Natural killer cell (primary cell): Measurements from ENCODE around the gene MICAL2. TPM values are rescaled to one million over a fixed set of nuclear protein-coding genes. Genes with fewer than 3 reads are reported as not detected.
"Not testable (repeated sequence)": the region's sequence is repeated elsewhere in the genome, so short reads cannot be mapped to it uniquely, and the experiment has no call there.

Source experiments
- ATAC-seq, 3 donors: fragments of 150-1000 bp in 2 of 3; fragments of 200-7000 bp in 1 of 3; cut with Tn5 transposase; 1 replicate in 1 of 3; 2 replicates in 2 of 3; pipeline ENCODE4 v1.10.0; 2021; ENCODE audit warnings: mild to moderate bottlenecking in 2 of 3, moderate library complexity in 2 of 3
- DNase-seq, 2 donors: peaks; one replicate each; pipeline versions ENCODE4 v3.0.0 to v3.0.0-alpha.2; 2013 to 2021; ENCODE audit warnings: mixed read lengths in 1 of 2
- H3K27ac ChIP-seq: one replicate; pipeline ENCODE4 v1.5.1; 2013; ENCODE audit warnings: mild to moderate bottlenecking, low read length
- H3K27me3 ChIP-seq: one replicate; pipeline ENCODE4 v1.6.1; 2013; ENCODE audit warnings: low read length; ENCODE audit not compliant: control insufficient read depth, insufficient read depth
- H3K36me3 ChIP-seq: one replicate; pipeline ENCODE4 v1.6.1; 2013; ENCODE audit warnings: low read length; ENCODE audit not compliant: control insufficient read depth, insufficient read depth
- H3K4me1 ChIP-seq: one replicate; pipeline ENCODE4 v1.6.1; 2013; ENCODE audit warnings: low read length; ENCODE audit not compliant: control insufficient read depth, insufficient read depth
- H3K4me3 ChIP-seq: one replicate; pipeline ENCODE4 v1.5.1; 2013; ENCODE audit warnings: low read length
- H3K9me3 ChIP-seq: one replicate; pipeline ENCODE4 v1.6.1; 2013; ENCODE audit warnings: low read length; ENCODE audit not compliant: control insufficient read depth, insufficient read depth
- H3K27ac Mint-ChIP-seq, 2 donors: one replicate each; pipeline ENCODE4 v1.8.0; 2022; ENCODE audit warnings: mild to moderate bottlenecking in 2 of 2, mixed read lengths in 2 of 2, moderate library complexity in 1 of 2
- H3K27me3 Mint-ChIP-seq, 2 donors: one replicate each; pipeline ENCODE4 v1.8.0; 2022; ENCODE audit warnings: low read depth in 2 of 2, mixed read lengths in 2 of 2
- H3K36me3 Mint-ChIP-seq: one replicate; pipeline ENCODE4 v1.8.0; 2022; ENCODE audit warnings: mixed read lengths
- H3K4me1 Mint-ChIP-seq, 2 donors: one replicate each; pipeline ENCODE4 v1.8.0; 2022; ENCODE audit warnings: mixed read lengths in 2 of 2
- H3K4me3 Mint-ChIP-seq: one replicate; pipeline ENCODE4 v1.8.0; 2022; ENCODE audit warnings: mild to moderate bottlenecking, moderate library complexity, mixed read lengths
- H3K9me3 Mint-ChIP-seq, 2 donors: one replicate each; pipeline ENCODE4 v1.8.0; 2022; ENCODE audit warnings: mixed read lengths in 2 of 2
- WGBS: methylation state at CpG from one replicate; pipeline ENCODE4 v1.1.7; 2013; ENCODE audit warnings: missing lambda C conversion rate; ENCODE audit not compliant: insufficient coverage; 5-methylcytosine and 5-hydroxymethylcytosine counted together
- intact Hi-C: fragments of 100-400 bp; cut with micrococcal nuclease; formaldehyde crosslinking; loops from one replicate; pipeline ENCODE4 v1.14.2; 2022
- total RNA-seq, 4 donors: library from RNA; stranded (reverse); fragments of 120-200 nt in 1 of 4; gene quantifications; one replicate each; pipeline versions ENCODE4 v1.2.3 to v1.2.4, GENCODE V29; 2013 to 2022
- TF ChIP-seq, protein P1 (sequence below): fragments of 200-600 bp; IDR thresholded peaks from one replicate; pipeline ENCODE4 v1.8.0; 2022; ENCODE audit warnings: antibody characterized with exemption

MICAL2 gene
- total RNA-seq, 3 donors from 2014 or later (not counting 1 experiment from before 2014, with no cell fraction given) = 54.6 to 68.6 (median 57.4) TPM

DNA sequence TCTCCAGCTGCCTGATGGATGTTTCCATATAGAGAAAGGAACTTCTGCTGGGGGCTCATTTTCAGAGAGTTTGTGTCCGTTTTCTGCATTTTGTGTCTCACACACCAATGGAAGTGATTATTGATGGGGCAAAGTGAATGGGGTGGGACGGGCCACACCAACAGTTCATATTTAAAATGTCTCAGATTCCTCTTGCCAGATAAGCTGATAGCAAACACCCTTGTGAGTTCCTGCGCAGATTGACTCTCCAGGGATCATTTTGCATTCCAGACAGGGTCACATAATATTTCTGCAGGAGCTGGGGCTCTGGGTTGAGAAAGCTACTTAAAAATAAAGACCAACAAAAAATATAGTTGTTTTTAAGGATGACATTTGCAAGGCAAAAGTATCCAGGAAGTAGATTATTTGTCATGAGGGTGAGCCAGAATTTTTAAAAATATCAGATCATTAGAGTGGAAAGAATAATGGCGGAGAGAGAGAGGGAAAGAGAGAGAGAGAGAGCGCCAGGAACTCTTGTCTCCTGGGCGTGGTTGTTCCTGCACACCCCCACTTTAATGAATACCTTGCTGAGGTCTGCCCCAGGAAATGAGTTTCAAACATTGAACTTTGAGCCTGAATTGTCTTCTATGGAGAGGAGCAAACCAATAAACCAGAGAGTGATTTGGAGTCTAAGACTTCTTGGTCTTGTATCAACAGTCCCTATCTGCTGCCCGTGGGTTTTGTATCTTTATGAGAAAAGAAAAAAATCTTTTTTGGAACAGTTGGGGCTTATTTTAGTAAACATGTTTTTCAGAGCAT lies 33.3 kb downstream of the MICAL2 start:
- H3K27me3 Mint-ChIP-seq = no peaks in the 10 kb centered on the region
- no peaks in the 10 kb centered on the region for H3K27me3 ChIP-seq
- no peak overlapping the region for H3K27ac Mint-ChIP-seq
- H3K9me3 Mint-ChIP-seq = no peaks in the 10 kb centered on the region
- H3K4me1 Mint-ChIP-seq = peaks cover 31 to 36% of the 10 kb centered on the region in 2 donors
- ATAC-seq = no peak
- H3K4me3 ChIP-seq = no peak overlapping the region
- no peaks in the 10 kb centered on the region for H3K36me3 Mint-ChIP-seq
- peaks cover 4% of the 10 kb centered on the region for H3K4me1 ChIP-seq
- TF ChIP-seq, protein P1, sequence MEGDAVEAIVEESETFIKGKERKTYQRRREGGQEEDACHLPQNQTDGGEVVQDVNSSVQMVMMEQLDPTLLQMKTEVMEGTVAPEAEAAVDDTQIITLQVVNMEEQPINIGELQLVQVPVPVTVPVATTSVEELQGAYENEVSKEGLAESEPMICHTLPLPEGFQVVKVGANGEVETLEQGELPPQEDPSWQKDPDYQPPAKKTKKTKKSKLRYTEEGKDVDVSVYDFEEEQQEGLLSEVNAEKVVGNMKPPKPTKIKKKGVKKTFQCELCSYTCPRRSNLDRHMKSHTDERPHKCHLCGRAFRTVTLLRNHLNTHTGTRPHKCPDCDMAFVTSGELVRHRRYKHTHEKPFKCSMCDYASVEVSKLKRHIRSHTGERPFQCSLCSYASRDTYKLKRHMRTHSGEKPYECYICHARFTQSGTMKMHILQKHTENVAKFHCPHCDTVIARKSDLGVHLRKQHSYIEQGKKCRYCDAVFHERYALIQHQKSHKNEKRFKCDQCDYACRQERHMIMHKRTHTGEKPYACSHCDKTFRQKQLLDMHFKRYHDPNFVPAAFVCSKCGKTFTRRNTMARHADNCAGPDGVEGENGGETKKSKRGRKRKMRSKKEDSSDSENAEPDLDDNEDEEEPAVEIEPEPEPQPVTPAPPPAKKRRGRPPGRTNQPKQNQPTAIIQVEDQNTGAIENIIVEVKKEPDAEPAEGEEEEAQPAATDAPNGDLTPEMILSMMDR = no peak
- intact Hi-C loops = no loop called here
- 98% methylated on average over 7 of the region's 7 CpGs for WGBS
- no peaks in the 10 kb centered on the region for H3K9me3 ChIP-seq
- H3K36me3 ChIP-seq = no peaks in the 10 kb centered on the region
- DNase-seq = no peak
- H3K4me3 Mint-ChIP-seq = no peak overlapping the region
- no peak overlapping the region for H3K27ac ChIP-seq

DNA sequence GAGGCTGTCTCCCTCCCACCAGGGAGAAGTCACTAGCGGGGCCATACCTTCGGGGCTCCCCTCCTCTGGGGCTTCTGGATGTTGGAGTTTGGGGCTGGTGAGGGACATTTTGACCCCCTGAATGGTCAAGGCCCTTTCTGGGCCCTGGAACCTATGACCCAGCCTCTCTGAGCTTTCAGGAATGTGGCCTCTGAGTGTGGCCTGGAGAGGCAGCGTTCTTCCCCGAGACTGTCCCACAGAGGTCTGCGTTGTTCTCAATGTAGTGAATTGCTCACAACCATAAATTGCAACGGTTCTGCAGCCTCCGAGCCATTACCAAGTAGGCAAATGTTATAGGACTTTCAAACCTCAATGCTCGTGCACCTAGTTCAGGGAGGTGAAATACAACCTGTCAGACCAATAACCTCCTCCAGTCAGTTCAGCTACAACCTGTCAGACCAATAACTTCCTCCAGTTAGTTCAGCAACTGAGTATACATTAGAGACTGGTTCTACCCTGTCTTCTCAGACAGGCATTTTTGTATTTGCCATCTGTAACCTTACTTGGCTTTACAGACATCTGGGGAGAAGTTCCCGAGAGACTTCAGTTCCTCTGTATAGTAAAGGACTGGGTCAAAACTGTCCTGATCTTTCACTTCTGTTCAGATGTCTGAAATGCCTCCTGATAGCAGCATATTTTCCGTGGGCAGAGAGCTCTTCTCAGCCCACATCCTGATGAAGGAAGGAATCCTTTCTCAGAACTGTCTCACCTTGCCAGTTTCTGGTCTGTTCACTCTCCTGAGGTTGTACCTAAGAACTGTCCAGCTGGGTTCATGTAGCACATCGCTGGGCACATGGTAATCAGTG lies 34.2 kb downstream of the MICAL2 start:
- H3K4me1 Mint-ChIP-seq = peaks cover 36 to 39% of the 10 kb centered on the region in 2 donors
- WGBS = 74% methylated on average over 11 of the region's 11 CpGs
- no peaks in the 10 kb centered on the region for H3K9me3 Mint-ChIP-seq
- no peak overlapping the region for H3K4me3 ChIP-seq
- peaks cover 4% of the 10 kb centered on the region for H3K4me1 ChIP-seq
- no peak overlapping the region for H3K27ac Mint-ChIP-seq
- H3K36me3 Mint-ChIP-seq = no peaks in the 10 kb centered on the region
- intact Hi-C loops = no loop called here
- no peak for ATAC-seq
- no peaks in the 10 kb centered on the region for H3K9me3 ChIP-seq
- no peak for DNase-seq
- no peak overlapping the region for H3K27ac ChIP-seq
- no peak overlapping the region for H3K4me3 Mint-ChIP-seq
- no peaks in the 10 kb centered on the region for H3K36me3 ChIP-seq
- TF ChIP-seq, protein P1 = no peak
- H3K27me3 Mint-ChIP-seq = peaks cover 0 to 5% of the 10 kb centered on the region in 2 donors
- H3K27me3 ChIP-seq = no peaks in the 10 kb centered on the region

DNA sequence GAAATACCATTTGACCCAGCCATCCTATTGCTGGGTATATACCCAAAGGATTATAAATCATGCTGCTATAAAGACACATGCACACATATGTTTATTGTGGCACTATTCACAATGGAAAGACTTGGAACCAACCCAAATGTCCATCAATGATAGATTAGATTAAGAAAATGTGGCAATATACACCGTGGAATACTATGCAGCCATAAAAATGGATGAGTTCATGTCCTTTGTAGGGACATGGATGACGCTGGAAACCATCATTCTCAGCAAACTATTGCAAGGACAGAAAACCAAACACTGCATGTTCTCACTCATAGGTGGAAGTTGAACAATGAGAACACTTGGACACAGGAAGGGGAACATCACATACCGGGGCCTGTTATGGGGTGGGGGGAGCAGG lies 36.3 kb downstream of the MICAL2 start:
- intact Hi-C loops = not testable (repeated sequence)

DNA sequence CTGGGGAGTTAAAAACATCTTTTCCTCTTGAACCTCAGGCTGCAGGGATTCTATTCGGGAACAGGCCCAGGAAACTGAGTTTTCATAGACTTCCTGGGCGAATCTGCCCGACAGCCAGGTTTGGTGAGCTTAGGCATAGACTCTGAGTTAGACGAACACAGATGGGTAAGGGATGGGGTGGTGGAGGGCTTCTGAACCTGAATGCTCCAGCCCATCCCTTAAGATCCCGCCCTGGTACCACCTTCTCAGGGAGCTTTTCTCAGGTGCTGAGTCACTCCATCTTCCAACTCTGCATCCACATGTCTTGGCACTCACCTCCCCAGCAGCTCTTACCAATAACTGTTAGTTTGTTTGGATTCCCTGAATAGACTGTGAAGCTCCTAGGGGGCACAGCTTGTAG lies 37.4 kb downstream of the MICAL2 start:
- 91% methylated on average over 5 of the region's 5 CpGs for WGBS
- peaks cover 8% of the 10 kb centered on the region for H3K4me1 ChIP-seq
- H3K4me1 Mint-ChIP-seq = peaks cover 19 to 38% of the 10 kb centered on the region in 2 donors
- H3K27ac Mint-ChIP-seq = no peak overlapping the region
- no peaks in the 10 kb centered on the region for H3K36me3 ChIP-seq
- peaks cover 0 to 5% of the 10 kb centered on the region in 2 donors for H3K27me3 Mint-ChIP-seq
- H3K4me3 Mint-ChIP-seq = no peak overlapping the region
- intact Hi-C loops = no loop called here
- H3K27ac ChIP-seq = no peak overlapping the region
- no peaks in the 10 kb centered on the region for H3K9me3 Mint-ChIP-seq
- ATAC-seq (no peak), DNase-seq (no peak)
- H3K9me3 ChIP-seq = no peaks in the 10 kb centered on the region
- H3K36me3 Mint-ChIP-seq = no peaks in the 10 kb centered on the region
- H3K4me3 ChIP-seq = no peak overlapping the region
- TF ChIP-seq, protein P1 = no peak
- H3K27me3 ChIP-seq = no peaks in the 10 kb centered on the region

More for the DNA sequence above, 36.3 kb downstream of the MICAL2 start:
- H3K4me1 Mint-ChIP-seq = peaks cover 24 to 35% of the 10 kb centered on the region in 2 donors
- H3K4me3 ChIP-seq, H3K36me3 Mint-ChIP-seq, H3K9me3 ChIP-seq, H3K27me3 Mint-ChIP-seq, H3K27ac ChIP-seq, H3K27ac Mint-ChIP-seq, H3K9me3 Mint-ChIP-seq, H3K4me3 Mint-ChIP-seq, DNase-seq, H3K36me3 ChIP-seq, ATAC-seq, H3K4me1 ChIP-seq, H3K27me3 ChIP-seq: not testable (repeated sequence)
- 100% methylated on average over 1 of the region's 3 CpGs for WGBS
